Upper lobe of left lung (tissue), 4 donors: ENCODE data around the gene RANBP9.

Source experiments
- EP300 ChIP-seq, 4 donors: sonication (generic); formaldehyde crosslinking; IDR thresholded peaks; one replicate each; pipeline ENCODE4 v1.5.1; 2017; ENCODE audit warnings: antibody characterized with exemption in 4 of 4, control low read depth in 2 of 4
- POLR2A ChIP-seq, 4 donors: fragments of 450-650 bp; IDR thresholded peaks; one replicate each; pipeline ENCODE4 v1.5.1; 2016 to 2017; ENCODE audit warnings: antibody characterized with exemption in 4 of 4, mild to moderate bottlenecking in 2 of 4
- POLR2AphosphoS5 ChIP-seq, 2 donors: sonication (generic); formaldehyde crosslinking; IDR thresholded peaks; one replicate each; pipeline ENCODE4 v1.5.1; 2017; ENCODE audit warnings: antibody characterized with exemption in 2 of 2
- TF ChIP-seq, protein P1 (sequence below), 6 experiments: fragments of 450-650 bp in 4 of 6; fragments of 200-600 bp in 2 of 6; sonication (generic) in 2 of 6; IDR thresholded peaks; one replicate each; pipeline ENCODE4 v1.5.1; 2016 to 2019; ENCODE audit warnings: antibody characterized with exemption in 6 of 6

DNA sequence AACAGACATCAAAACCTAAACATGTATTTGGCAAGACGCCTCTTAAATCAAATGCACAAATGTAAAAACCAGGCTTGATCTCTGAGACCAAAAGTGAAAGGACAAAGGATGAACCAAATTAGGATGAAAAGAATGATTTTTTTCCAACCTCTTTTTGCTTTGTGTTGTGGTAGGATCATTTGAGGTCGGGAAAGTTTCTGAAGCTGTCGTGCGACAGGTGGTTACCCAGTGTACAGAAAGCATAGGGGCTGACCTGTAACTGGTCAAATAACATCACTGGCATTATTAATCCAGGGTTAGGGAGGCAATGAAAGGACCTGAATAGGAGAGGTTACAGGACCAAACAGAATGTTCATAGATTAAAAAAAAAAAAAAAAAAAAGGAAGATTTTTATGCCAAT lies 114.6 kb downstream of the RANBP9 start:
- TF ChIP-seq EP300 (IDR thresholded peaks at IDR 0.05) (no peak), POLR2AphosphoS5 (IDR thresholded peaks at IDR 0.05) (no peak), POLR2A (IDR thresholded peaks at IDR 0.05) (no peak)
- TF ChIP-seq, protein P1, sequence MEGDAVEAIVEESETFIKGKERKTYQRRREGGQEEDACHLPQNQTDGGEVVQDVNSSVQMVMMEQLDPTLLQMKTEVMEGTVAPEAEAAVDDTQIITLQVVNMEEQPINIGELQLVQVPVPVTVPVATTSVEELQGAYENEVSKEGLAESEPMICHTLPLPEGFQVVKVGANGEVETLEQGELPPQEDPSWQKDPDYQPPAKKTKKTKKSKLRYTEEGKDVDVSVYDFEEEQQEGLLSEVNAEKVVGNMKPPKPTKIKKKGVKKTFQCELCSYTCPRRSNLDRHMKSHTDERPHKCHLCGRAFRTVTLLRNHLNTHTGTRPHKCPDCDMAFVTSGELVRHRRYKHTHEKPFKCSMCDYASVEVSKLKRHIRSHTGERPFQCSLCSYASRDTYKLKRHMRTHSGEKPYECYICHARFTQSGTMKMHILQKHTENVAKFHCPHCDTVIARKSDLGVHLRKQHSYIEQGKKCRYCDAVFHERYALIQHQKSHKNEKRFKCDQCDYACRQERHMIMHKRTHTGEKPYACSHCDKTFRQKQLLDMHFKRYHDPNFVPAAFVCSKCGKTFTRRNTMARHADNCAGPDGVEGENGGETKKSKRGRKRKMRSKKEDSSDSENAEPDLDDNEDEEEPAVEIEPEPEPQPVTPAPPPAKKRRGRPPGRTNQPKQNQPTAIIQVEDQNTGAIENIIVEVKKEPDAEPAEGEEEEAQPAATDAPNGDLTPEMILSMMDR (IDR thresholded peaks at IDR 0.05) = no peak
